Osteocyte (in vitro differentiated cells): ENCODE data around the gene XRCC5. TPM values are rescaled to one million over a fixed set of nuclear protein-coding genes. Genes with fewer than 3 reads are reported as not detected.
A peak's percentile ranks its signal among the peaks of the same experiment; 100 is the strongest.

ENCODE experiments used
- DNase-seq: peaks from one replicate; pipeline ENCODE4 v3.0.0; 2021; ENCODE audit warnings: mixed read lengths; ENCODE audit not compliant: unreplicated experiment; ENCODE audit errors: extremely low spot score
- H3K27ac Mint-ChIP-seq: one replicate; pipeline ENCODE4 v1.8.0; 2021; ENCODE audit warnings: mild to moderate bottlenecking, mixed read lengths; ENCODE audit not compliant: unreplicated experiment
- H3K27me3 Mint-ChIP-seq: one replicate; pipeline ENCODE4 v1.8.0; 2021; ENCODE audit warnings: mixed read lengths; ENCODE audit not compliant: unreplicated experiment
- H3K36me3 Mint-ChIP-seq: one replicate; pipeline ENCODE4 v1.8.0; 2021; ENCODE audit warnings: mixed read lengths; ENCODE audit not compliant: unreplicated experiment
- H3K4me1 Mint-ChIP-seq: one replicate; pipeline ENCODE4 v1.8.0; 2021; ENCODE audit warnings: mixed read lengths; ENCODE audit not compliant: unreplicated experiment
- H3K4me3 Mint-ChIP-seq: one replicate; pipeline ENCODE4 v1.8.0; 2021; ENCODE audit warnings: mild to moderate bottlenecking, moderate library complexity, mixed read lengths; ENCODE audit not compliant: unreplicated experiment
- H3K9me3 Mint-ChIP-seq: one replicate; pipeline ENCODE4 v1.8.0; 2021; ENCODE audit warnings: mixed read lengths; ENCODE audit not compliant: unreplicated experiment
- total RNA-seq: library from RNA; stranded (reverse); gene quantifications from 2 replicates; pipeline ENCODE4 v1.2.1, GENCODE V29; 2021
- TF ChIP-seq, protein P1 (sequence below): fragments of 200-600 bp; sonication (generic); IDR thresholded peaks from 2 replicates; pipeline ENCODE4 v1.5.0; 2021; ENCODE audit warnings: antibody characterized with exemption, mild to moderate bottlenecking, moderate library complexity

XRCC5 gene
- total RNA-seq, 1 donor from 2014 or later = 224 TPM

DNA sequence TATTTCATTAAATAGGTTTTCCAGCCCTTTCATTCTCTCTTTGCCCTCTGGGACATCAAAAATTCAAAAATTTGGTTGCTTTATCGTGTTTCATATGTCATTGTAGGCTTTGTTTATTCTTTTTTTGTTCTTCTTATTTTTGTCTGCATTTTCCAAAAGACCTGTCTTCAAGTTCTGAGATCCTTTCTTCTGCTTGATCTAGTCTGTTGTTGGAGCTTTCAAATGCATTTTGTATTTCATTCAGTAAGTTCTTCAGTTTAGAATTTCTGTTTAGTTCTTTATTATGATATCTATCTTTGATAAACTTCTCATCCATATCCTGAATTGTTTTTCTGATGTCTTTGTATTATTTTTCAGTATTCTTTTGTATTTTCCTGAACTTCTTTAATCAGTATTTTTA, 123.6 kb downstream of the XRCC5 start:
- Mint-ChIP-seq H3K27ac (no peak overlapping the region), H3K4me3 (no peak overlapping the region), H3K27me3 (no peaks in the 10 kb centered on the region), H3K9me3 (peaks cover 35% of the 10 kb centered on the region), H3K36me3 (peaks cover 10% of the 10 kb centered on the region), H3K4me1 (no peaks in the 10 kb centered on the region)
- TF ChIP-seq, protein P1, sequence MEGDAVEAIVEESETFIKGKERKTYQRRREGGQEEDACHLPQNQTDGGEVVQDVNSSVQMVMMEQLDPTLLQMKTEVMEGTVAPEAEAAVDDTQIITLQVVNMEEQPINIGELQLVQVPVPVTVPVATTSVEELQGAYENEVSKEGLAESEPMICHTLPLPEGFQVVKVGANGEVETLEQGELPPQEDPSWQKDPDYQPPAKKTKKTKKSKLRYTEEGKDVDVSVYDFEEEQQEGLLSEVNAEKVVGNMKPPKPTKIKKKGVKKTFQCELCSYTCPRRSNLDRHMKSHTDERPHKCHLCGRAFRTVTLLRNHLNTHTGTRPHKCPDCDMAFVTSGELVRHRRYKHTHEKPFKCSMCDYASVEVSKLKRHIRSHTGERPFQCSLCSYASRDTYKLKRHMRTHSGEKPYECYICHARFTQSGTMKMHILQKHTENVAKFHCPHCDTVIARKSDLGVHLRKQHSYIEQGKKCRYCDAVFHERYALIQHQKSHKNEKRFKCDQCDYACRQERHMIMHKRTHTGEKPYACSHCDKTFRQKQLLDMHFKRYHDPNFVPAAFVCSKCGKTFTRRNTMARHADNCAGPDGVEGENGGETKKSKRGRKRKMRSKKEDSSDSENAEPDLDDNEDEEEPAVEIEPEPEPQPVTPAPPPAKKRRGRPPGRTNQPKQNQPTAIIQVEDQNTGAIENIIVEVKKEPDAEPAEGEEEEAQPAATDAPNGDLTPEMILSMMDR = no peak
- DNase-seq = no peak

- Mint-ChIP-seq H3K4me1 (no peaks in the 10 kb centered on the region), H3K4me3 (no peak overlapping the region), H3K27me3 (no peaks in the 10 kb centered on the region), H3K27ac (no peak overlapping the region), H3K36me3 (peaks cover 10% of the 10 kb centered on the region), H3K9me3 (peaks cover 32% of the 10 kb centered on the region)
- TF ChIP-seq, protein P1 = no peak
- DNase-seq = peak; percentile 66
Observed at GRCh38 chr2:216233281-216233995, 124.3 kb downstream of the XRCC5 start.

DNA sequence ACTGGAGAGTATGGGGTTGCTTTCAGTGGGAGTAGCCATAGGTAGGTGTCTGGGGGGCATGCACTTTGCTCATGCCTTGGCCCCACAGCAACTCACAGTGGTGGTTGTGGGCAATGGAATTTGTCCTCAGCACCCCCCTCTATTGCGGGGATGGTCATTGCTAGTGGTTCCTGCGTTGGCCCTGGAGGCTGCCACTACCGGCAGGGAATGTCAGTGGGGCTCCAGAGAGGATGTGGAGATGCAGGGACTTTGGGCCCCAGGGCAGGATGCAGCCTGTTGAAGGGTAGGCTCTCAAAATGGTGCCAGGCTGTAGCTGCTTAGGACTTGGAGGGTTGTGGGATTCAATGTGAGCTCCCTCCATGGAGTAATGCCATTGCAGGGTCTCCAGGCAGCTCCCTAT, 125.0 kb downstream of the XRCC5 start:
- H3K27me3 Mint-ChIP-seq = no peaks in the 10 kb centered on the region
- no peaks in the 10 kb centered on the region for H3K4me1 Mint-ChIP-seq
- H3K9me3 Mint-ChIP-seq = peaks cover 30% of the 10 kb centered on the region
- TF ChIP-seq, protein P1 = no peak
- H3K4me3 Mint-ChIP-seq = no peak overlapping the region
- H3K36me3 Mint-ChIP-seq = peaks cover 10% of the 10 kb centered on the region
- H3K27ac Mint-ChIP-seq = no peak overlapping the region
- DNase-seq = peak; percentile 63

GRCh38 chr2:216235462-216235861, 126.3 kb downstream of the XRCC5 start:
- H3K4me1 Mint-ChIP-seq = no peaks in the 10 kb centered on the region
- no peak overlapping the region for H3K27ac Mint-ChIP-seq
- peaks cover 25% of the 10 kb centered on the region for H3K9me3 Mint-ChIP-seq
- peak; percentile 46 for DNase-seq
- H3K27me3 Mint-ChIP-seq = no peaks in the 10 kb centered on the region
- TF ChIP-seq, protein P1 = no peak
- peaks cover 10% of the 10 kb centered on the region for H3K36me3 Mint-ChIP-seq
- no peak overlapping the region for H3K4me3 Mint-ChIP-seq

DNA sequence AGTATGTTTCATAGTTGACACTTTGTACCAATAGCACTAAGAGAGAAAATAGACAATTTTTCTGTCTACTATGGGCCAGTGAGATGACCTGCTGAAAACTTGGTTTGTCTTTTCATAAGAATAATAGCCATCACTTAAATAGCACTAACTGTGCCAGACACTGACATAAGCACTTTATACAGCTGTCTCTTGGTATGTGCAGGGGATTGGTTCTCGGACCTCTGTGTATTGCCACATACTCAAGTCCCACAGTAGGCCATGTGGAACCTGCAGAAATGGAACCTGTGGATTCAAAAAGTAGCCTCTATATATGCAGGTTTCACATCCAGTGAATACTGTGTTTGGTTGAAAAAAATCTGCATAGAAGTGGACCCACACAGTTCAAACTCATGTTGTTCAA, 126.7 kb downstream of the XRCC5 start:
- Mint-ChIP-seq H3K27ac (no peak overlapping the region), H3K36me3 (peaks cover 8% of the 10 kb centered on the region), H3K4me3 (no peak overlapping the region), H3K4me1 (no peaks in the 10 kb centered on the region), H3K9me3 (peaks cover 21% of the 10 kb centered on the region), H3K27me3 (no peaks in the 10 kb centered on the region)
- no peak for DNase-seq
- TF ChIP-seq, protein P1 = no peak
